A549 (cell line): ENCODE measurements around the gene CHRNA1. TPM values are rescaled to one million over a fixed set of nuclear protein-coding genes. Genes with fewer than 3 reads are reported as not detected.

Source experiments
- ATAC-seq, 2 experiments: fragments of 200-7000 bp in 1 of 2; fragments of >200 bp in 1 of 2; cut with Nextera tagmentation in 1 of 2; cut with Tn5 transposase in 1 of 2; 3 replicates each; pipeline versions ENCODE4 v1.8.0 to v1.9.1; 2018 to 2020; ENCODE audit warnings: mild to moderate bottlenecking in 1 of 2, moderate library complexity in 1 of 2
- CTCF ChIA-PET: fragments of 300-600 bp; sonication (Branson Sonifier 250); formaldehyde crosslinking; extraction: SDS; loops from one replicate; lab custom pipeline; 2021; ENCODE audit warnings: antibody characterized with exemption, inconsistent platforms; lab: Yijun Ruan, JAX
- POLR2A ChIA-PET: fragments of 350-600 bp; formaldehyde crosslinking; extraction: SDS; loops from one replicate; lab custom pipeline; 2021; ENCODE audit warnings: antibody characterized with exemption, inconsistent platforms; lab: Yijun Ruan, JAX
- DNase-seq, 2 experiments: peaks; one replicate each; pipeline versions ENCODE4 v3.0.0 to v3.0.0-alpha.2; 2011 to 2016; ENCODE audit warnings: low read depth in 1 of 2, low spot score in 1 of 2
- FAIRE-seq: peaks from 2 replicates; lab custom pipeline; 2011; peaks lifted over from hg19 to GRCh38; lab: Jason Lieb, UNC
- H3K27ac ChIP-seq, 2 experiments: fragments of >200 bp; sonication (Bioruptor Twin); formaldehyde crosslinking; 3 replicates each; pipeline ENCODE4 v1.5.1; 2016 to 2017
- H3K4me1 ChIP-seq: fragments of >200 bp; sonication (Bioruptor Twin); formaldehyde crosslinking; 3 replicates; pipeline ENCODE4 v1.6.1; 2016
- H3K4me2 ChIP-seq: fragments of >200 bp; sonication (Bioruptor Twin); formaldehyde crosslinking; 3 replicates; pipeline ENCODE4 v1.6.1; 2016
- H3K4me3 ChIP-seq: fragments of >200 bp; sonication (Bioruptor Twin); formaldehyde crosslinking; 3 replicates; pipeline ENCODE4 v1.5.1; 2016
- H3K9me3 ChIP-seq: fragments of >200 bp; sonication (Bioruptor Twin); formaldehyde crosslinking; 3 replicates; pipeline ENCODE4 v1.6.1; 2016
- CBX2 ChIP-seq: fragments of 200-600 bp; sonication (generic); IDR thresholded peaks from 2 replicates; pipeline ENCODE4 v1.6.1; 2016; ENCODE audit warnings: low read depth, mild to moderate bottlenecking, borderline replicate concordance
- CEBPB ChIP-seq, 2 experiments: fragments of >200 bp in 1 of 2; sonication (Bioruptor Twin) in 1 of 2; formaldehyde crosslinking in 1 of 2; IDR thresholded peaks; 2 replicates each; pipeline ENCODE4 v1.6.1; 2012 to 2016
- CHD2 ChIP-seq: fragments of 150-350 bp; IDR thresholded peaks from 2 replicates; pipeline ENCODE4 v1.6.1; 2014; ENCODE audit warnings: low read length; ENCODE audit not compliant: partially characterized antibody
- EHMT2 ChIP-seq: fragments of 200-600 bp; sonication (generic); IDR thresholded peaks from 2 replicates; pipeline ENCODE4 v1.6.1; 2016; ENCODE audit warnings: antibody characterized with exemption, low read depth, mild to moderate bottlenecking, moderate library complexity
- HES2 ChIP-seq: fragments of >200 bp; sonication (Bioruptor Twin); formaldehyde crosslinking; IDR thresholded peaks from 2 replicates; pipeline ENCODE4 v1.6.1; 2016
- HMGXB4 ChIP-seq: fragments of 250-450 bp; sonication (Bioruptor Pico); IDR thresholded peaks from 2 replicates; pipeline ENCODE4 v1.5.0; 2021; ENCODE audit warnings: mild to moderate bottlenecking, moderate library complexity, borderline replicate concordance
- HOXB5 ChIP-seq: fragments of 250-450 bp; sonication (Bioruptor Pico); IDR thresholded peaks from 2 replicates; pipeline ENCODE4 v1.5.0; 2020; ENCODE audit warnings: mild to moderate bottlenecking, moderate library complexity
- JUNB ChIP-seq: fragments of >200 bp; sonication (Bioruptor Twin); formaldehyde crosslinking; IDR thresholded peaks from 2 replicates; pipeline ENCODE4 v1.6.1; 2016
- KDM5A ChIP-seq: fragments of 200-600 bp; sonication (generic); IDR thresholded peaks from 2 replicates; pipeline ENCODE4 v1.6.1; 2016; ENCODE audit warnings: antibody characterized with exemption, mild to moderate bottlenecking
- MYC ChIP-seq: IDR thresholded peaks from 2 replicates; pipeline ENCODE4 v1.6.1; 2012; ENCODE audit warnings: mild to moderate bottlenecking, inconsistent platforms, low read length, improper control_type of control experiment, borderline replicate concordance
- NR3C1 ChIP-seq: fragments of >200 bp; sonication (Bioruptor Twin); formaldehyde crosslinking; IDR thresholded peaks from 3 replicates; pipeline ENCODE4 v1.6.1; 2017
- PBX3 ChIP-seq: IDR thresholded peaks from 2 replicates; pipeline ENCODE4 v1.6.1; 2012
- POLR2A ChIP-seq: IDR thresholded peaks from 2 replicates; pipeline ENCODE4 v1.6.1; 2012; ENCODE audit warnings: mild to moderate bottlenecking, low read length
- RAD21 ChIP-seq, 2 experiments: fragments of >200 bp in 1 of 2; sonication (Bioruptor Twin) in 1 of 2; formaldehyde crosslinking in 1 of 2; IDR thresholded peaks in 1 of 2; conservative IDR thresholded peaks in 1 of 2; 2 replicates in 1 of 2; 3 replicates in 1 of 2; pipeline ENCODE4 v1.6.1; 2012 to 2018; ENCODE audit warnings: inconsistent platforms in 1 of 2
- RARB ChIP-seq: fragments of 250-450 bp; sonication (Bioruptor Pico); IDR thresholded peaks from 2 replicates; pipeline ENCODE4 v1.8.0; 2021; ENCODE audit warnings: mild to moderate bottlenecking, moderate library complexity
- RCOR1 ChIP-seq: fragments of 150-350 bp; IDR thresholded peaks from 2 replicates; pipeline ENCODE4 v1.6.1; 2014; ENCODE audit warnings: antibody characterized with exemption, low read length, low read depth
- TFCP2L1 ChIP-seq: fragments of 250-450 bp; sonication (Bioruptor Pico); IDR thresholded peaks from 2 replicates; pipeline ENCODE4 v1.5.0; 2021; ENCODE audit warnings: mild to moderate bottlenecking
- ZSCAN20 ChIP-seq: fragments of 250-450 bp; sonication (Bioruptor Pico); IDR thresholded peaks from 2 replicates; pipeline ENCODE4 v1.8.0; 2022; ENCODE audit warnings: mild to moderate bottlenecking, moderate library complexity
- WGBS: methylation state at CpG from one replicate; pipeline ENCODE4 v1.1.6; 2017; ENCODE audit errors: missing lambda C conversion rate; 5-methylcytosine and 5-hydroxymethylcytosine counted together
- polyA plus RNA-seq, 4 experiments: library from polyadenylated mRNA; depleted of rRNA in 3 of 4; stranded (reverse); fragments of >200 nt; fragmentation: RNase III in 1 of 4; extraction: RNeasy Plus Mini Kit Qiagen cat#74134 plus additional on column Dnase treatment in 1 of 4; gene quantifications; 2 replicates in 3 of 4; 3 replicates in 1 of 4; pipeline ENCODE4 v1.2.3, GENCODE V29; 2011 to 2017
- TF ChIP-seq, protein P1 (sequence below): fragments of >200 bp; sonication (Bioruptor Twin); formaldehyde crosslinking; IDR thresholded peaks from 3 replicates; pipeline ENCODE4 v1.6.1; 2016
- TF ChIP-seq, protein P2 (sequence below): fragments of 450-650 bp; IDR thresholded peaks from 2 replicates; pipeline ENCODE4 v1.6.1; 2014; ENCODE audit warnings: antibody characterized with exemption
- TF ChIP-seq, protein P3 (sequence below): IDR thresholded peaks from 2 replicates; pipeline ENCODE4 v1.6.1; 2012

CHRNA1 gene
- polyA plus RNA-seq, 2 of the 4 experiments (the other 2 are of a cell fraction): not detected

GRCh38 chr2:174717916-174718315, 46.4 kb downstream of the CHRNA1 start:
- TF ChIP-seq POLR2A: no peak
- no peak for TF ChIP-seq CHD2
- no peak for TF ChIP-seq MYC
- no peak for TF ChIP-seq CBX2
- TF ChIP-seq KDM5A: no peak
- TF ChIP-seq CEBPB (IDR thresholded peaks at IDR 0.05): no peak
- TF ChIP-seq RCOR1: no peak
- no peak for TF ChIP-seq JUNB
- no peak for TF ChIP-seq EHMT2
- no peak for TF ChIP-seq HES2
- TF ChIP-seq PBX3: no peak
- no peak for TF ChIP-seq TFCP2L1
- TF ChIP-seq ZSCAN20: no peak
- TF ChIP-seq, protein P1, sequence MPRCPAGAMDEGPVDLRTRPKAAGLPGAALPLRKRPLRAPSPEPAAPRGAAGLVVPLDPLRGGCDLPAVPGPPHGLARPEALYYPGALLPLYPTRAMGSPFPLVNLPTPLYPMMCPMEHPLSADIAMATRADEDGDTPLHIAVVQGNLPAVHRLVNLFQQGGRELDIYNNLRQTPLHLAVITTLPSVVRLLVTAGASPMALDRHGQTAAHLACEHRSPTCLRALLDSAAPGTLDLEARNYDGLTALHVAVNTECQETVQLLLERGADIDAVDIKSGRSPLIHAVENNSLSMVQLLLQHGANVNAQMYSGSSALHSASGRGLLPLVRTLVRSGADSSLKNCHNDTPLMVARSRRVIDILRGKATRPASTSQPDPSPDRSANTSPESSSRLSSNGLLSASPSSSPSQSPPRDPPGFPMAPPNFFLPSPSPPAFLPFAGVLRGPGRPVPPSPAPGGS: no peak
- TF ChIP-seq, protein P2, sequence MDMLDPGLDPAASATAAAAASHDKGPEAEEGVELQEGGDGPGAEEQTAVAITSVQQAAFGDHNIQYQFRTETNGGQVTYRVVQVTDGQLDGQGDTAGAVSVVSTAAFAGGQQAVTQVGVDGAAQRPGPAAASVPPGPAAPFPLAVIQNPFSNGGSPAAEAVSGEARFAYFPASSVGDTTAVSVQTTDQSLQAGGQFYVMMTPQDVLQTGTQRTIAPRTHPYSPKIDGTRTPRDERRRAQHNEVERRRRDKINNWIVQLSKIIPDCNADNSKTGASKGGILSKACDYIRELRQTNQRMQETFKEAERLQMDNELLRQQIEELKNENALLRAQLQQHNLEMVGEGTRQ: no peak
- TF ChIP-seq RAD21 (conservative IDR thresholded peaks at IDR 0.05 in 1 of 2, IDR thresholded peaks at IDR 0.05 in 1 of 2): no peak
- no peak for TF ChIP-seq HOXB5 (CRISPR knock-in tag)
- no peak for TF ChIP-seq HMGXB4
- no peak for TF ChIP-seq NR3C1
- 78% methylated on average over 3 of the region's 3 CpGs for WGBS
- ChIA-PET POLR2A (no interaction called here), CTCF (interaction anchor here (0.9 to 2.1 kb wide), 4 partner anchors 12 to 54 kb away, joined by 3 to 7 read pairs (median 4); no protein-coding TSS in a partner anchor)
- Histone ChIP-seq H3K27ac (no peak overlapping the region), H3K4me3 (no peak overlapping the region), H3K4me1 (no peaks in the 10 kb centered on the region), H3K4me2 (no peak overlapping the region), H3K9me3 (no peaks in the 10 kb centered on the region)
- DNase-seq (no peak), FAIRE-seq (no peak), ATAC-seq (no peak)

GRCh38 chr2:174717273-174717672, 47.0 kb downstream of the CHRNA1 start:
- FAIRE-seq (no peak), DNase-seq (no peak), ATAC-seq (no peak)
- Histone ChIP-seq H3K27ac (no peak overlapping the region), H3K4me2 (no peak overlapping the region), H3K4me1 (no peaks in the 10 kb centered on the region), H3K4me3 (no peak overlapping the region), H3K9me3 (no peaks in the 10 kb centered on the region)
- 68% methylated on average over 6 of the region's 6 CpGs for WGBS
- ChIA-PET CTCF (interaction anchor here (0.9 to 2.1 kb wide), 3 partner anchors 16 to 55 kb away, joined by 3 to 7 read pairs (median 5); no protein-coding TSS in a partner anchor), POLR2A (no interaction called here)
- TF ChIP-seq, protein P3, sequence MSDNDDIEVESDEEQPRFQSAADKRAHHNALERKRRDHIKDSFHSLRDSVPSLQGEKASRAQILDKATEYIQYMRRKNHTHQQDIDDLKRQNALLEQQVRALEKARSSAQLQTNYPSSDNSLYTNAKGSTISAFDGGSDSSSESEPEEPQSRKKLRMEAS: no peak
- TF ChIP-seq RARB (CRISPR knock-in tag): no peak
